Nephron (organoid): ENCODE measurements around the gene PGLYRP3.

Experiments
- H3K27ac Mint-ChIP-seq, 3 experiments: 2 replicates each; pipeline ENCODE4 v1.8.0; 2020; ENCODE audit warnings: mixed read lengths in 3 of 3, mild to moderate bottlenecking in 2 of 3, moderate library complexity in 1 of 3
- H3K27me3 Mint-ChIP-seq: 2 replicates; pipeline ENCODE4 v1.8.0; 2021; ENCODE audit warnings: low read depth, mild to moderate bottlenecking, moderate library complexity, mixed read lengths
- H3K36me3 Mint-ChIP-seq: 2 replicates; pipeline ENCODE4 v1.8.0; 2020; ENCODE audit warnings: low read depth, mixed read lengths
- H3K4me1 Mint-ChIP-seq: 2 replicates; pipeline ENCODE4 v1.8.0; 2020; ENCODE audit warnings: mixed read lengths
- H3K4me3 Mint-ChIP-seq, 3 experiments: 2 replicates each; pipeline ENCODE4 v1.8.0; 2020; ENCODE audit warnings: mild to moderate bottlenecking in 3 of 3, mixed read lengths in 3 of 3, moderate library complexity in 2 of 3
- H3K9me3 Mint-ChIP-seq: 2 replicates; pipeline ENCODE4 v1.8.0; 2020; ENCODE audit warnings: mixed read lengths
- CTCF ChIP-seq, 3 experiments: fragments of 200-600 bp; sonication (generic); IDR thresholded peaks; one replicate each; pipeline ENCODE4 v1.5.0; 2021; ENCODE audit warnings: antibody characterized with exemption in 3 of 3; ENCODE audit not compliant: unreplicated experiment in 3 of 3

PGLYRP3 gene

DNA sequence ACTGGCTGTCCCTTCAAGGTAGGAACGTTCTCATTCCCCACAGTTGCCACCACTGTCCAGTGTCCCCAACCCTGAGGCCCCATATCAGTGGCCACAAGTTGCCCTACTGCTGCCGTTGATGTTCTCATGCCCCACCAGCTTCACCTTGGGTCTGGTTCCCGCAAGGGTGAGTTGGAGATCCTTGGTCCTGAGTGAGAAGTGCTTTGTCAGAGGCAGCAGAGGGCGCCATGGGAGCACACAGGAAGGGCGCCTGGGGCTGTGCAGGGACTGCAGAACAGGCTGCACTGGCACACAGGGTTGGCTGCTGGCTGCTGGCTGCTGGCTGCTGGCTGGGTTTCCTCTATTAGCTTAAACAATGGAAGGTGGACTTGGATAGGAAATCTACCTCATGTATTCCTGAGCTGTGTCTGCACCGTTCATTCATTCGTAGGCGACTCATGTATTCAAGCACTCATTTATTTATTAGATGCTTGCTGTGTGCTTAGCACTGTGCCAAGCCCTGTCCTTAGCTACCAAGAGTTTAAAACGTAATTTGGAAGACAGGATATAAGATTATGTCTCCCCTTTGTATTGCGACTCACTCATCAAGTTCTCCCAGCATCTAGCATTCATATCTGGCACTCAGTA, 42.8 kb upstream of the PGLYRP3 start:
- Mint-ChIP-seq H3K4me1 (no peaks in the 10 kb centered on the region), H3K9me3 (no peaks in the 10 kb centered on the region), H3K36me3 (no peaks in the 10 kb centered on the region), H3K27me3 (peaks cover 17% of the 10 kb centered on the region), H3K4me3 (no peak overlapping the region), H3K27ac (no peak overlapping the region)
- peak in 2 of 3 experiments; percentile 23 to 37 for TF ChIP-seq CTCF (IDR thresholded peaks at IDR 0.05; ENCODE audit: unreplicated experiment in 3 of 3)

DNA sequence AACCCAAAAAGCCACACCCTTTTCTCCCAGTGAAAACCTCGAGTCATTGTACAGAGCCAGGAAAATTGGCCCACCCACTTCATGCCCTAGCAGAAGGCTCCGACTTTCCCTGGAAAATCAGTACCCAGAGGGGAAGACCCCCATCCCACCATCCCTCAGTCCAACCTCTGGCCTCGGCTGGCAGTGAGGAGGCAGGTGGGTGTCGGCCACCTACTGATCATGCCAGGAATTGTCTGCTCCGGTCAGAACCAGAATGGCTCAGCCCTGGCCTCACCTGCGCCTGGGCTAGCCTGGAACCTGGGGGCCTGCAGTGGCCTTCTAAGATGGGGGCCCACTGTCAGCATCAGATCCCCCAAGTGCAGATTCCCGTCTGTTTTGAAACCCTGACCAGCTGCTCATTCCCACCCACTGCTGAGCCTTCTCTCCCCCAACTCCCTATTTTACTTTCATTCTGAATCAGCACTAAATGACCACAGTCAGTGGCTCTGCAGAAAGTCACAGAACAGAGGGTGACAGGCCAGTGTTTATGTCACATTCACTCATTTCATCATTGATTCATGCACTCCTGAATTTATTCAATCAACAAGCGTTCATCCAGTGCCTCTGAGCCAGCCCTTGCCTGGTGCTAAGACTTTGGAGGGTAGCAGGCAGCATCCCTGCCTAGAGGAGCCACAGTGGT, 41.9 kb upstream of the PGLYRP3 start:
- Mint-ChIP-seq H3K4me3 (no peak overlapping the region), H3K9me3 (no peaks in the 10 kb centered on the region), H3K36me3 (no peaks in the 10 kb centered on the region), H3K27me3 (peaks cover 24% of the 10 kb centered on the region), H3K4me1 (no peaks in the 10 kb centered on the region), H3K27ac (no peak overlapping the region)
- no peak for TF ChIP-seq CTCF (IDR thresholded peaks at IDR 0.05; ENCODE audit: unreplicated experiment in 3 of 3)

GRCh38 chr1:153353226-153353947, 40.6 kb upstream of the PGLYRP3 start:
- Mint-ChIP-seq H3K4me1 (no peaks in the 10 kb centered on the region), H3K36me3 (no peaks in the 10 kb centered on the region), H3K27ac (no peak overlapping the region), H3K9me3 (no peaks in the 10 kb centered on the region), H3K4me3 (no peak overlapping the region), H3K27me3 (peaks cover 29% of the 10 kb centered on the region)
- peak; percentile 27 to 56 (median 43) for TF ChIP-seq CTCF (IDR thresholded peaks at IDR 0.05; ENCODE audit: unreplicated experiment in 3 of 3)

GRCh38 chr1:153352523-153352922, 39.8 kb upstream of the PGLYRP3 start:
- peak; percentile 92 to 95 (median 93) for TF ChIP-seq CTCF (IDR thresholded peaks at IDR 0.05; ENCODE audit: unreplicated experiment in 3 of 3)
- Mint-ChIP-seq H3K36me3 (no peaks in the 10 kb centered on the region), H3K4me3 (no peak overlapping the region), H3K27ac (no peak overlapping the region), H3K4me1 (no peaks in the 10 kb centered on the region), H3K27me3 (peaks cover 36% of the 10 kb centered on the region), H3K9me3 (no peaks in the 10 kb centered on the region)

GRCh38 chr1:153350321-153350957, 37.7 kb upstream of the PGLYRP3 start:
- no peak overlapping the region for H3K4me3 Mint-ChIP-seq
- H3K27ac Mint-ChIP-seq: no peak overlapping the region
- no peaks in the 10 kb centered on the region for H3K9me3 Mint-ChIP-seq
- no peaks in the 10 kb centered on the region for H3K4me1 Mint-ChIP-seq
- no peak for TF ChIP-seq CTCF (IDR thresholded peaks at IDR 0.05; ENCODE audit: unreplicated experiment in 3 of 3)
- H3K27me3 Mint-ChIP-seq: peaks cover 55% of the 10 kb centered on the region
- no peaks in the 10 kb centered on the region for H3K36me3 Mint-ChIP-seq
